ENCODE measurements around the gene ARID5B. TPM values are rescaled to one million over a fixed set of nuclear protein-coding genes. Genes with fewer than 3 reads are reported as not detected.

The ARID5B gene
- total RNA-seq, 2 experiments from 2014 or later, result 49.2 to 51.3 TPM

DNA sequence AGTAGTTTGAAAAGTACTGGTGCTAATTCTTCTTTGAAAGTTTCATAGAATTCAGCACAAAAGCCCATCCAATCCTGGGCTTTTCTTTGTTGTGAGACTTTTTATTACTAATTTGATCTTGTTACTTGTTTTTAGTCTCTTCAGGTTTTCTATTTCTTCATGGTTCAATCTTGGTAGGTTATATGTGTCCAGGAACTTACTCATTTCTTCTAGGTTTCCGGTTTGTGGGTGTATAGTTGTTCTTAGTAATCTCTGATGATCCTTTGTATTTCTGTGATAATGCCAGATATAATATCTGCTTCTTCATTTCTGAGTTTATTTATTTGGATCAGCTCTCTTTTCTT, 219.7 kb downstream of the ARID5B start:
- H3K9me3 ChIP-seq (ENCODE audit: control insufficient read depth in 1 of 2, insufficient read depth in 1 of 2, low read length in 2 of 2), result peaks cover 10 to 12% of the 10 kb centered on the region in 2 experiments
- DNase-seq, result peak in 1 of 14 experiments; percentile 36
- Mint-ChIP-seq H3K4me3 (no peak overlapping the region), H3K9me3 (peaks cover 7% of the 10 kb centered on the region), H3K4me1 (ENCODE audit: low read depth) (peaks cover 11% of the 10 kb centered on the region), H3K27ac (no peak overlapping the region), H3K36me3 (ENCODE audit: low read depth) (peaks cover 6% of the 10 kb centered on the region), H3K27me3 (no peaks in the 10 kb centered on the region)
- no peaks in the 10 kb centered on the region for H3K36me3 ChIP-seq (ENCODE audit: insufficient read depth, low read length)
- H3K27ac ChIP-seq (ENCODE audit: low read depth in 1 of 2, low read length in 2 of 2), result no peak overlapping the region
- CTCF ChIA-PET, result no interaction called here
- H3K4me3 ChIP-seq (ENCODE audit: low read length), result no peak overlapping the region
- no peaks in the 10 kb centered on the region for H3K27me3 ChIP-seq (ENCODE audit: control insufficient read depth in 1 of 2, insufficient read depth in 2 of 2, low read length in 2 of 2)
- no peak for TF ChIP-seq CTCF (IDR thresholded peaks at IDR 0.05)
- POLR2A ChIA-PET, result interaction anchor here (0.6 kb wide), 1 partner anchor 54 kb away, joined by 3 read pairs; no protein-coding TSS in a partner anchor
- H3K4me1 ChIP-seq (ENCODE audit: insufficient read depth, low read length), result peaks cover 6% of the 10 kb centered on the region
- intact Hi-C loops (cut with DNase I, micrococcal nuclease), result no loop called here
- ATAC-seq (ENCODE audit: poor library complexity), result no peak

DNA sequence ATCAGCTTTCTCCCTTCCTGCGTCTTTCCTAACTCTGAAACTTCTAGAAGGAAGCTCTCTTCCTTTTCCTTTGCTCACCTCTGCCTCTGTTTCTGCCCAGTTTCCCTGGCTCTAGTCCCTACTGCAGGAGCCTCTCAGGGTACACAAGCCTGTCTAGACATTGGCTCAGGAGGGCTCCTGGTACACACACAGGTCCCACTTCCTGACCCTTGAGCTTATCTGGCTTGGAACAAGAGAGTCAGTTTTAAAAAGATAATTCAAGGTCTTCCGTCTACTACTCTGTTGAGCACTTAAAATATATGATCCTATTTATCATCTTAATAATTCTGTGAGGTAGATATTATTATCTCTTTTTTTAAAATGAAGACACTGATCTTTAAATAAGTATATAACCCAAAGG, 226.5 kb downstream of the ARID5B start:
- no peak for DNase-seq
- Mint-ChIP-seq H3K27ac (no peak overlapping the region), H3K9me3 (peaks cover 5% of the 10 kb centered on the region), H3K36me3 (ENCODE audit: low read depth) (no peaks in the 10 kb centered on the region), H3K4me3 (no peak overlapping the region), H3K4me1 (ENCODE audit: low read depth) (peaks cover 14% of the 10 kb centered on the region), H3K27me3 (no peaks in the 10 kb centered on the region)
- Histone ChIP-seq H3K36me3 (ENCODE audit: insufficient read depth, low read length) (no peaks in the 10 kb centered on the region), H3K4me1 (ENCODE audit: insufficient read depth, low read length) (no peaks in the 10 kb centered on the region), H3K9me3 (ENCODE audit: control insufficient read depth in 1 of 2, insufficient read depth in 1 of 2, low read length in 2 of 2) (peaks cover 5 to 15% of the 10 kb centered on the region in 2 experiments), H3K27ac (ENCODE audit: low read depth in 1 of 2, low read length in 2 of 2) (no peak overlapping the region), H3K4me3 (ENCODE audit: low read length) (no peak overlapping the region), H3K27me3 (ENCODE audit: control insufficient read depth in 1 of 2, insufficient read depth in 2 of 2, low read length in 2 of 2) (no peaks in the 10 kb centered on the region)
- ChIA-PET POLR2A (interaction anchor here (1.2 to 1.6 kb wide), 2 partner anchors 15 to 20 kb away, joined by 3 to 5 read pairs; no protein-coding TSS in a partner anchor), CTCF (no interaction called here)
- intact Hi-C loops (cut with DNase I, micrococcal nuclease), result no loop called here
- ATAC-seq (ENCODE audit: poor library complexity), result no peak
- no peak for TF ChIP-seq CTCF (IDR thresholded peaks at IDR 0.05)

GRCh38 chr10:62130948-62131347, 229.4 kb downstream of the ARID5B start:
- Mint-ChIP-seq H3K27ac (no peak overlapping the region), H3K4me1 (ENCODE audit: low read depth) (peaks cover 14% of the 10 kb centered on the region), H3K4me3 (no peak overlapping the region), H3K9me3 (peaks cover 5% of the 10 kb centered on the region), H3K36me3 (ENCODE audit: low read depth) (no peaks in the 10 kb centered on the region), H3K27me3 (no peaks in the 10 kb centered on the region)
- no peak overlapping the region for H3K4me3 ChIP-seq (ENCODE audit: low read length)
- peaks cover 0 to 4% of the 10 kb centered on the region in 2 experiments for H3K9me3 ChIP-seq (ENCODE audit: control insufficient read depth in 1 of 2, insufficient read depth in 1 of 2, low read length in 2 of 2)
- intact Hi-C loops (cut with DNase I, micrococcal nuclease), result no loop called here
- H3K27ac ChIP-seq (ENCODE audit: low read depth in 1 of 2, low read length in 2 of 2), result no peak overlapping the region
- CTCF ChIA-PET, result interaction anchor here (0.9 kb wide), 1 partner anchor 92 kb away, joined by 3 read pairs; no protein-coding TSS in a partner anchor
- no peaks in the 10 kb centered on the region for H3K4me1 ChIP-seq (ENCODE audit: insufficient read depth, low read length)
- TF ChIP-seq CTCF (IDR thresholded peaks at IDR 0.05), result no peak
- DNase-seq (no peak), ATAC-seq (ENCODE audit: poor library complexity) (no peak)
- H3K36me3 ChIP-seq (ENCODE audit: insufficient read depth, low read length), result no peaks in the 10 kb centered on the region
- POLR2A ChIA-PET, result no interaction called here
- H3K27me3 ChIP-seq (ENCODE audit: control insufficient read depth in 1 of 2, insufficient read depth in 2 of 2, low read length in 2 of 2), result no peaks in the 10 kb centered on the region
